ENCODE results near the gene CCL3. TPM values are rescaled to one million over a fixed set of nuclear protein-coding genes. Genes with fewer than 3 reads are reported as not detected.
"Not testable (repeated sequence)": the region's sequence is repeated elsewhere in the genome, so short reads cannot be mapped to it uniquely, and the experiment has no call there.

CCL3 gene
- total RNA-seq, 1 donor: 0.36 TPM

DNA sequence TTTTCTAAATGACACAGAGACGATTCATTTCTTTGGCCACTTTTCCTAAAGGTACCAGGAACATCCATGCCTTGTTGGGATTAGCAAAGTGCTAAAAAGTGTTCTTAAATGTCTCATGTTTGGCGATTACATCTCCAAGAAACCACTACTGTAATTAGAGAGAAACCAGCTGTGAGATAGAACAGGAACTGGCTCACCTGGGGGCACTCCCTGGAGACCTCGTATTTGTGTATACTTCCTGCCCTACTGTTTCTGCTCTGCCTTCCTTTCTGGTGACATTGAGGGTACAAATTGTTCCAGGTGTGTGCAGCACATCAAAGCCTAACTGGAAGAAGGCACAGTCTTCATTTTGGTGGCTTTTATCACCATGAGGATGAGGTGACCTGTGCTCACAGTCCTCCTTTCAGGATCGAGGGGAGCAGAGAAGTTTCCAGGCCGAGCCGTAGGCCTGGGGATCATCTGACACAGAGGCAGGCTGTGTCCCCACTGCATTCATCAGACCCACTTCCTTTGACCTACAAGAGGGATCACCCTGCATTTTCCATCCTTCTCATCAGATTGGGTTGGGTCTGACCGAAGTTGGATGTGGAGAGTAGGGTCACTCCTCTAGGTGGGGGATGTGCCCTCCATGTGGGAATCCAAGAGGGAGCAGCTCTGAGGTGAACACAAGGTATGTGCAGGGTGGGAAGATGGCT is 37.4 kb upstream of the CCL3 start:
- no peak overlapping the region for H3K27ac ChIP-seq (ENCODE audit: low read depth, low read length)
- no peak for DNase-seq (ENCODE audit: insufficient read length, low spot score, missing footprints)

DNA sequence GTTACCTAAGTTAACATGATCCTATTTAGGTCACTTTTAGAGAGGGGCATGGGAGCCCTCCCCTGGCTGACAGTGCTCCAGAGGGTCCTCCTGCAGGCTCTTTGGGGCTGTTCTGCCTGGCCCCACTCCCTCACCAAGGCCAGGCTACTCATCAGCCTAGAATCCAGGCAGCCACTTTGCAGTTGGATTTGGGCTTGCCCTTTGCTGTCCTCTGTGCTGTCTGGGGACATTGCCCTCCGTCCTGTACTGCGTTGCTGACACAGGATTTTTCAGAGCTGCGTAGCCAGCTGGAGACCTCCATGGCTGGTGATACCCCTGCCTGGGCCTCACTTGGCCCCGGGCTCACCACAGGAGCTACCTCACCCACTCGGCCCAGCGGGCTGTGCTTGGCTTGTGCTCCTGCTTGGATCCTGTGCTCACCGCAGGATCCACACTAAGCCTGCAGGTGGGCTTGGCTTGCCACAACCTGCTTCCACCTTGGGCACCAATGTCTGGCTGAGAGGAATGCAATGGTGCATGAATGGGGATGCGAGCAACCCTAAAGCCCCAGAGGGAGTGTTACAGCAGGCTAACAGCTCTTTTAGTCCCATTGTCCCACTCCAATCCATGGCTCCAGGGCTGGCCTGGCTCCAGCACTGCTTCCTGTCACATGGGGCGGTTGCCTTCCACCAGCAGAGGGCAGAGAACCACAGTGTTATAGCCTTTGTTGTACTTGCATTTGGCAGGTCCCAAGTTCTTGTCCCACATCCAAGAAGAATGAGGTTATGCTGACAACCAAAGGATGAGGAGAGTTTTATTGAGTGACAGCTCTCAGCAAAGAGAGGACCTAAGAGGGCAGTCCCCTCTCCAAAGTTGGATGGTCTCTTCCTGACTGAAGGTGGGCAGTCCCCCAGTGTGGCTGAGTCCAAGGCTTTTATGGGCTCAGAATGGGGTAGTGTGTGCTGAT is 35.2 kb upstream of the CCL3 start:
- H3K79me2 ChIP-seq (ENCODE audit: insufficient read depth, low read length): no peaks in the 10 kb centered on the region
- no peak overlapping the region for H3K4me2 ChIP-seq (ENCODE audit: insufficient read depth, low read length)
- DNase-seq (ENCODE audit: insufficient read length, low spot score, missing footprints): no peak
- H3K36me3 ChIP-seq (ENCODE audit: insufficient read depth, low read length): no peaks in the 10 kb centered on the region
- H4K20me1 ChIP-seq (ENCODE audit: insufficient read depth, low read length): no peaks in the 10 kb centered on the region
- no peaks in the 10 kb centered on the region for H3K4me1 ChIP-seq (ENCODE audit: insufficient read depth, low read length)
- peaks cover 8% of the 10 kb centered on the region for H3K9me3 ChIP-seq (ENCODE audit: low read depth, low read length)
- H3K4me3 ChIP-seq (ENCODE audit: insufficient read depth, low read length): no peak overlapping the region
- TF ChIP-seq, protein P1, sequence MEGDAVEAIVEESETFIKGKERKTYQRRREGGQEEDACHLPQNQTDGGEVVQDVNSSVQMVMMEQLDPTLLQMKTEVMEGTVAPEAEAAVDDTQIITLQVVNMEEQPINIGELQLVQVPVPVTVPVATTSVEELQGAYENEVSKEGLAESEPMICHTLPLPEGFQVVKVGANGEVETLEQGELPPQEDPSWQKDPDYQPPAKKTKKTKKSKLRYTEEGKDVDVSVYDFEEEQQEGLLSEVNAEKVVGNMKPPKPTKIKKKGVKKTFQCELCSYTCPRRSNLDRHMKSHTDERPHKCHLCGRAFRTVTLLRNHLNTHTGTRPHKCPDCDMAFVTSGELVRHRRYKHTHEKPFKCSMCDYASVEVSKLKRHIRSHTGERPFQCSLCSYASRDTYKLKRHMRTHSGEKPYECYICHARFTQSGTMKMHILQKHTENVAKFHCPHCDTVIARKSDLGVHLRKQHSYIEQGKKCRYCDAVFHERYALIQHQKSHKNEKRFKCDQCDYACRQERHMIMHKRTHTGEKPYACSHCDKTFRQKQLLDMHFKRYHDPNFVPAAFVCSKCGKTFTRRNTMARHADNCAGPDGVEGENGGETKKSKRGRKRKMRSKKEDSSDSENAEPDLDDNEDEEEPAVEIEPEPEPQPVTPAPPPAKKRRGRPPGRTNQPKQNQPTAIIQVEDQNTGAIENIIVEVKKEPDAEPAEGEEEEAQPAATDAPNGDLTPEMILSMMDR (IDR thresholded peaks at IDR 0.05; ENCODE audit: extremely low read depth, low read depth, low read length): no peak
- no peak overlapping the region for H2AFZ ChIP-seq (ENCODE audit: low read length)
- H3K27ac ChIP-seq (ENCODE audit: low read depth, low read length): no peak overlapping the region
- H3K27me3 ChIP-seq (ENCODE audit: insufficient read depth, low read length): no peaks in the 10 kb centered on the region

More for the DNA sequence above, 37.4 kb upstream of the CCL3 start:
- Histone ChIP-seq H3K4me3 (ENCODE audit: insufficient read depth, low read length) (no peak overlapping the region), H3K4me2 (ENCODE audit: insufficient read depth, low read length) (no peak overlapping the region), H3K27me3 (ENCODE audit: insufficient read depth, low read length) (no peaks in the 10 kb centered on the region), H4K20me1 (ENCODE audit: insufficient read depth, low read length) (no peaks in the 10 kb centered on the region), H3K79me2 (ENCODE audit: insufficient read depth, low read length) (no peaks in the 10 kb centered on the region), H3K36me3 (ENCODE audit: insufficient read depth, low read length) (no peaks in the 10 kb centered on the region), H3K9me3 (ENCODE audit: low read depth, low read length) (peaks cover 8% of the 10 kb centered on the region), H3K4me1 (ENCODE audit: insufficient read depth, low read length) (no peaks in the 10 kb centered on the region), H2AFZ (ENCODE audit: low read length) (no peak overlapping the region)
- TF ChIP-seq, protein P1 (IDR thresholded peaks at IDR 0.05; ENCODE audit: extremely low read depth, low read depth, low read length): no peak

- Histone ChIP-seq H4K20me1 (ENCODE audit: insufficient read depth, low read length) (no peaks in the 10 kb centered on the region), H3K4me1 (ENCODE audit: insufficient read depth, low read length) (no peaks in the 10 kb centered on the region), H2AFZ (ENCODE audit: low read length) (no peak overlapping the region), H3K27ac (ENCODE audit: low read depth, low read length) (no peak overlapping the region), H3K27me3 (ENCODE audit: insufficient read depth, low read length) (no peaks in the 10 kb centered on the region), H3K4me3 (ENCODE audit: insufficient read depth, low read length) (no peak overlapping the region), H3K36me3 (ENCODE audit: insufficient read depth, low read length) (no peaks in the 10 kb centered on the region), H3K4me2 (ENCODE audit: insufficient read depth, low read length) (no peak overlapping the region), H3K79me2 (ENCODE audit: insufficient read depth, low read length) (no peaks in the 10 kb centered on the region), H3K9me3 (ENCODE audit: low read depth, low read length) (peaks cover 8% of the 10 kb centered on the region)
- no peak for DNase-seq (ENCODE audit: insufficient read length, low spot score, missing footprints)
- TF ChIP-seq, protein P1 (IDR thresholded peaks at IDR 0.05; ENCODE audit: extremely low read depth, low read depth, low read length): no peak
Measured at GRCh38 chr17:36123431-36123830, 33.5 kb upstream of the CCL3 start.

DNA sequence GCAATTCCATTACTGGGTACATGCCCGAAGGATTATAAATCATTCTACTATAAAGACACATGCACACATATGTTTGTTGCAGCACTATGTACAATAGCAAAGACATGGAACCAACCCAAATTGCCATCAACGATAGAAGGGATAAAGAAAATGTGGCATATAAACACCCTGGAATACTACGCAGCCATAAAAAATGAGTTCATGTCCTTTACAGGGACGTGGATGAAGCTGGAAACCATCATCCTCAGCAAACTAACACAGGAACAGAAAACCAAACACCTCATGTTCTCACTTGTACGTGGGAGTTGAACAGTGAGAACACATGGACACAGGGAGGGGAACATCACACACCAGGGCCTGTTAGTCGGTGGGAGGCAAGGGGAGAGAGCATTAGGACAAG is 31.2 kb upstream of the CCL3 start:
- not testable (repeated sequence) for H3K4me2 ChIP-seq (ENCODE audit: insufficient read depth, low read length); H3K79me2 ChIP-seq (ENCODE audit: insufficient read depth, low read length); H3K36me3 ChIP-seq (ENCODE audit: insufficient read depth, low read length); H4K20me1 ChIP-seq (ENCODE audit: insufficient read depth, low read length); H3K9me3 ChIP-seq (ENCODE audit: low read depth, low read length); H3K4me1 ChIP-seq (ENCODE audit: insufficient read depth, low read length); DNase-seq (ENCODE audit: insufficient read length, low spot score, missing footprints); H2AFZ ChIP-seq (ENCODE audit: low read length); H3K4me3 ChIP-seq (ENCODE audit: insufficient read depth, low read length); H3K27me3 ChIP-seq (ENCODE audit: insufficient read depth, low read length); H3K27ac ChIP-seq (ENCODE audit: low read depth, low read length)

Measured in osteoblast (primary cell).